ENCODE measurements around the gene FAAH. TPM values are rescaled to one million over a fixed set of nuclear protein-coding genes. Genes with fewer than 3 reads are reported as not detected.
A peak's percentile ranks its signal among the peaks of the same experiment; 100 is the strongest.

Gene FAAH
- polyA plus RNA-seq, 3 donors, result 11.5 to 47.1 (median 11.5) TPM

DNA sequence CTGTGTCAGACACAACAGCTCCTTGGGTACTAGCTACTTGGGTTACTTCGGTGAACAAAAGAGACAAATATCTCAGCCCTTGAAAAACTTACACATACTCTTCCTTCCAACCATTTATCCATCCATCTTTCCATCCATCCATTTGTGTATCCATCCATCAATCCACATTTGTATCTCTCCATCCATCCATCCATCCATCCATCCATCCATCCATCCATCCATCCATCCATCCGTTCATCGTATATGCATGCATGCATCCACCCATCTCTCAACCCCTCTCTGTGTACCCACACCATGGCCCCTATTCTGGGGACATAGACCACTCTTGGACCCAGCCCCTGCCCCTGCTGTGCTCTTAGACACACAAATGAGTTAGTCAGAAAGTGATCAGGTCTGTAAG, 40.2 kb downstream of the FAAH start:
- Histone ChIP-seq H3K4me3 (replicated peaks in 1 of 3; ENCODE audit: low read depth in 2 of 3, low read length in 3 of 3) (no peak overlapping the region), H3K27me3 (ENCODE audit: control insufficient read depth in 2 of 2, insufficient read depth in 2 of 2, low read length in 2 of 2) (no peaks in the 10 kb centered on the region), H3K27ac (ENCODE audit: low read depth in 1 of 2, low read length in 2 of 2) (no peak overlapping the region), H3K9me3 (replicated peaks in 1 of 2; ENCODE audit: control insufficient read depth in 1 of 2, insufficient read depth in 1 of 2, low read length in 2 of 2) (no peaks in the 10 kb centered on the region), H3K79me2 (ENCODE audit: insufficient read depth, low read length) (no peaks in the 10 kb centered on the region), H3K4me1 (ENCODE audit: control insufficient read depth in 1 of 2, insufficient read depth in 2 of 2, low read length in 2 of 2) (peaks cover 4% of the 10 kb centered on the region in 2 donors), H3K4me2 (replicated peaks; ENCODE audit: extremely low read depth, low read length, poor library complexity, severe bottlenecking) (no peak overlapping the region), H2AFZ (ENCODE audit: insufficient read depth, low read depth, low read length, poor library complexity, severe bottlenecking) (no peak overlapping the region), H4K20me1 (ENCODE audit: insufficient read depth, low read length) (no peaks in the 10 kb centered on the region), H3K36me3 (replicated peaks in 1 of 2; ENCODE audit: control insufficient read depth in 1 of 2, insufficient read depth in 2 of 2, low read length in 2 of 2) (no peaks in the 10 kb centered on the region), H3K9ac (ENCODE audit: insufficient read depth, low read length, poor library complexity, severe bottlenecking) (no peak overlapping the region)
- TF ChIP-seq, protein P1, sequence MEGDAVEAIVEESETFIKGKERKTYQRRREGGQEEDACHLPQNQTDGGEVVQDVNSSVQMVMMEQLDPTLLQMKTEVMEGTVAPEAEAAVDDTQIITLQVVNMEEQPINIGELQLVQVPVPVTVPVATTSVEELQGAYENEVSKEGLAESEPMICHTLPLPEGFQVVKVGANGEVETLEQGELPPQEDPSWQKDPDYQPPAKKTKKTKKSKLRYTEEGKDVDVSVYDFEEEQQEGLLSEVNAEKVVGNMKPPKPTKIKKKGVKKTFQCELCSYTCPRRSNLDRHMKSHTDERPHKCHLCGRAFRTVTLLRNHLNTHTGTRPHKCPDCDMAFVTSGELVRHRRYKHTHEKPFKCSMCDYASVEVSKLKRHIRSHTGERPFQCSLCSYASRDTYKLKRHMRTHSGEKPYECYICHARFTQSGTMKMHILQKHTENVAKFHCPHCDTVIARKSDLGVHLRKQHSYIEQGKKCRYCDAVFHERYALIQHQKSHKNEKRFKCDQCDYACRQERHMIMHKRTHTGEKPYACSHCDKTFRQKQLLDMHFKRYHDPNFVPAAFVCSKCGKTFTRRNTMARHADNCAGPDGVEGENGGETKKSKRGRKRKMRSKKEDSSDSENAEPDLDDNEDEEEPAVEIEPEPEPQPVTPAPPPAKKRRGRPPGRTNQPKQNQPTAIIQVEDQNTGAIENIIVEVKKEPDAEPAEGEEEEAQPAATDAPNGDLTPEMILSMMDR (IDR thresholded peaks at IDR 0.05), result no peak
- intact Hi-C loops (cut with micrococcal nuclease), result no loop called here
- no peak overlapping the region for H3K27ac Mint-ChIP-seq
- H3K9me3 Mint-ChIP-seq, result no peaks in the 10 kb centered on the region
- no peak for DNase-seq
- WGBS (ENCODE audit: insufficient coverage), result 97% methylated on average over 3 of the region's 3 CpGs
- no peak overlapping the region for H3K4me3 Mint-ChIP-seq
- no peaks in the 10 kb centered on the region for H3K36me3 Mint-ChIP-seq
- H3K27me3 Mint-ChIP-seq (ENCODE audit: low read depth in 3 of 3), result peaks cover 3 to 25% (median 7%) of the 10 kb centered on the region in 3 donors
- peaks cover 11% of the 10 kb centered on the region for H3K4me1 Mint-ChIP-seq

DNA sequence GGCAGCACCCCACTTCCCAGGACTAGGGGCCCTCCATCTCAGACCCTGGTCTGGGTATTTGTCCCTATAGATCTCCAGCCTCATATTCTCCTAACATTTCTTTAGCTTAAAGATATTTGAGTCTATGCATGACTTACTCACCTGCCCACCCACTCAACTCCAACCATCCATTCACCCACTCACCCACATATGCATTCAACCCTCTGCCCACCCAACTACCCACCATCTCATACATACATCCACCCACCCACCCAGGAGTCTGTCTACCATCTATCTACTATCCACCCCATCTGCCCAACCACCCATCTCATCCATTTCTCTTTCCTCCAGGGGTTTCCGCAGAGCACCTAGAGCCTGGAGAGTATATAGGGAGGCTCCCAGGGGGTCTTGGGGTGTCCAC, 42.7 kb downstream of the FAAH start:
- no peak overlapping the region for H3K4me3 ChIP-seq (replicated peaks in 1 of 3; ENCODE audit: low read depth in 2 of 3, low read length in 3 of 3)
- H2AFZ ChIP-seq (ENCODE audit: insufficient read depth, low read depth, low read length, poor library complexity, severe bottlenecking), result no peak overlapping the region
- intact Hi-C loops (cut with micrococcal nuclease), result no loop called here
- H3K27ac ChIP-seq (ENCODE audit: low read depth in 1 of 2, low read length in 2 of 2), result no peak overlapping the region
- no peaks in the 10 kb centered on the region for H3K79me2 ChIP-seq (ENCODE audit: insufficient read depth, low read length)
- no peaks in the 10 kb centered on the region for H3K9me3 ChIP-seq (replicated peaks in 1 of 2; ENCODE audit: control insufficient read depth in 1 of 2, insufficient read depth in 1 of 2, low read length in 2 of 2)
- Mint-ChIP-seq H3K36me3 (no peaks in the 10 kb centered on the region), H3K9me3 (peaks cover 0 to 2% (median 0%) of the 10 kb centered on the region in 7 donors), H3K4me1 (peaks cover 11% of the 10 kb centered on the region), H3K27me3 (ENCODE audit: low read depth in 3 of 3) (peaks cover 3 to 28% (median 7%) of the 10 kb centered on the region in 3 donors), H3K4me3 (peak overlapping the region in 1 of 2 donors; percentile 64), H3K27ac (no peak overlapping the region)
- H4K20me1 ChIP-seq (ENCODE audit: insufficient read depth, low read length), result no peaks in the 10 kb centered on the region
- TF ChIP-seq, protein P1 (IDR thresholded peaks at IDR 0.05), result no peak
- no CpG with 5 or more reads among the region's 1 CpG for WGBS (ENCODE audit: insufficient coverage)
- no peaks in the 10 kb centered on the region for H3K27me3 ChIP-seq (ENCODE audit: control insufficient read depth in 2 of 2, insufficient read depth in 2 of 2, low read length in 2 of 2)
- peaks cover 4% of the 10 kb centered on the region in 2 donors for H3K4me1 ChIP-seq (ENCODE audit: control insufficient read depth in 1 of 2, insufficient read depth in 2 of 2, low read length in 2 of 2)
- H3K4me2 ChIP-seq (replicated peaks; ENCODE audit: extremely low read depth, low read length, poor library complexity, severe bottlenecking), result no peak overlapping the region
- no peak overlapping the region for H3K9ac ChIP-seq (ENCODE audit: insufficient read depth, low read length, poor library complexity, severe bottlenecking)
- DNase-seq, result no peak
- H3K36me3 ChIP-seq (replicated peaks in 1 of 2; ENCODE audit: control insufficient read depth in 1 of 2, insufficient read depth in 2 of 2, low read length in 2 of 2), result no peaks in the 10 kb centered on the region

Data from CD14-positive monocyte (primary cell).